GM18909 (cell line): ENCODE results near the gene SNPH.
"Not testable (repeated sequence)": the region's sequence is repeated elsewhere in the genome, so short reads cannot be mapped to it uniquely, and the experiment has no call there.

Experiments used
- ATAC-seq: cut with Tn5 transposase; IDR thresholded peaks from one replicate; pipeline ENCODE4 v1.9.1; 2021; ENCODE audit warnings: mild to moderate bottlenecking; ENCODE audit not compliant: unreplicated experiment, poor library complexity

Gene SNPH

GRCh38 chr20:1334761-1335160 lies 68.7 kb downstream of the SNPH start:
- no peak for ATAC-seq

- ATAC-seq: no peak
These were observed 70.0 kb downstream of the SNPH start for GRCh38 chr20:1335961-1336698.

GRCh38 chr20:1336699-1337367 lies 70.7 kb downstream of the SNPH start:
- no peak for ATAC-seq

GRCh38 chr20:1337441-1337840 lies 71.3 kb downstream of the SNPH start:
- no peak for ATAC-seq

- ATAC-seq: no peak
These were observed 72.0 kb downstream of the SNPH start for GRCh38 chr20:1338096-1338495.

- ATAC-seq: no peak
These were observed 72.7 kb downstream of the SNPH start for GRCh38 chr20:1338801-1339200.

- ATAC-seq: no peak
These were observed 75.6 kb downstream of the SNPH start for GRCh38 chr20:1341561-1342265.

- ATAC-seq: not testable (repeated sequence)
These were observed 77.5 kb downstream of the SNPH start for GRCh38 chr20:1343446-1344124.

GRCh38 chr20:1345030-1345755 lies 79.1 kb downstream of the SNPH start:
- ATAC-seq: no peak

- no peak for ATAC-seq
These were observed 79.6 kb downstream of the SNPH start for GRCh38 chr20:1345756-1346093.

GRCh38 chr20:1346315-1346969 lies 80.3 kb downstream of the SNPH start:
- ATAC-seq: no peak

GRCh38 chr20:1353956-1354355 lies 87.9 kb downstream of the SNPH start:
- no peak for ATAC-seq

GRCh38 chr20:1357921-1358671 lies 92.0 kb downstream of the SNPH start:
- ATAC-seq: no peak
